ENCODE results near the gene ESYT2. TPM values are rescaled to one million over a fixed set of nuclear protein-coding genes. Genes with fewer than 3 reads are reported as not detected.

Gene ESYT2
- total RNA-seq, 4 donors from 2014 or later, result 68.3 to 95.8 (median 82.6) TPM

DNA sequence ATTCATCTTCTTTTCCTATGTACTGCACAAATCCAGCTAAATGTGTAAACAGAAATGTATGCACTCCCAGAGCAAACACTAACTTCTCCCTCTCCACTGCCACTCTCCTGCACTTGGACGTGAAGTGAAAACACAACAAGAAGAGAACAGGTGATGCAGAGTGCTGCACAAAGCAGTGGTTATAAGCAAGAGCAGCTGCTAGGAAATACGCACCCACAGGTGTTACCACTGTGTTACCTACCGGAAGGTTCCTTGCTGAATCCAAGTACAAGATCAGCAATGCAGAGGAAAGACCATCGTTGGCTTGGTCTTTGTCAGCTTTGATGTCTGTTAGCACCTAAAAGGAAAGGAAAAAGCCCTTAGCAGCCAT lies 70.1 kb downstream of the ESYT2 start:
- H3K36me3 ChIP-seq, result peaks cover 82% of the 10 kb centered on the region
- H3K4me1 ChIP-seq, result no peaks in the 10 kb centered on the region
- no peak overlapping the region for H3K27ac ChIP-seq
- H3K27me3 ChIP-seq, result no peaks in the 10 kb centered on the region
- TF ChIP-seq EP300 (IDR thresholded peaks at IDR 0.05) (no peak), POLR2AphosphoS5 (IDR thresholded peaks at IDR 0.05) (no peak), POLR2A (IDR thresholded peaks at IDR 0.05) (no peak)
- TF ChIP-seq, protein P1, sequence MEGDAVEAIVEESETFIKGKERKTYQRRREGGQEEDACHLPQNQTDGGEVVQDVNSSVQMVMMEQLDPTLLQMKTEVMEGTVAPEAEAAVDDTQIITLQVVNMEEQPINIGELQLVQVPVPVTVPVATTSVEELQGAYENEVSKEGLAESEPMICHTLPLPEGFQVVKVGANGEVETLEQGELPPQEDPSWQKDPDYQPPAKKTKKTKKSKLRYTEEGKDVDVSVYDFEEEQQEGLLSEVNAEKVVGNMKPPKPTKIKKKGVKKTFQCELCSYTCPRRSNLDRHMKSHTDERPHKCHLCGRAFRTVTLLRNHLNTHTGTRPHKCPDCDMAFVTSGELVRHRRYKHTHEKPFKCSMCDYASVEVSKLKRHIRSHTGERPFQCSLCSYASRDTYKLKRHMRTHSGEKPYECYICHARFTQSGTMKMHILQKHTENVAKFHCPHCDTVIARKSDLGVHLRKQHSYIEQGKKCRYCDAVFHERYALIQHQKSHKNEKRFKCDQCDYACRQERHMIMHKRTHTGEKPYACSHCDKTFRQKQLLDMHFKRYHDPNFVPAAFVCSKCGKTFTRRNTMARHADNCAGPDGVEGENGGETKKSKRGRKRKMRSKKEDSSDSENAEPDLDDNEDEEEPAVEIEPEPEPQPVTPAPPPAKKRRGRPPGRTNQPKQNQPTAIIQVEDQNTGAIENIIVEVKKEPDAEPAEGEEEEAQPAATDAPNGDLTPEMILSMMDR (IDR thresholded peaks at IDR 0.05), result no peak
- no peaks in the 10 kb centered on the region for H3K9me3 ChIP-seq
- 91% methylated on average over 4 of the region's 4 CpGs for WGBS
- no peak overlapping the region for H3K4me3 ChIP-seq
- no peak for DNase-seq (ENCODE audit: low spot score in 2 of 2)

DNA sequence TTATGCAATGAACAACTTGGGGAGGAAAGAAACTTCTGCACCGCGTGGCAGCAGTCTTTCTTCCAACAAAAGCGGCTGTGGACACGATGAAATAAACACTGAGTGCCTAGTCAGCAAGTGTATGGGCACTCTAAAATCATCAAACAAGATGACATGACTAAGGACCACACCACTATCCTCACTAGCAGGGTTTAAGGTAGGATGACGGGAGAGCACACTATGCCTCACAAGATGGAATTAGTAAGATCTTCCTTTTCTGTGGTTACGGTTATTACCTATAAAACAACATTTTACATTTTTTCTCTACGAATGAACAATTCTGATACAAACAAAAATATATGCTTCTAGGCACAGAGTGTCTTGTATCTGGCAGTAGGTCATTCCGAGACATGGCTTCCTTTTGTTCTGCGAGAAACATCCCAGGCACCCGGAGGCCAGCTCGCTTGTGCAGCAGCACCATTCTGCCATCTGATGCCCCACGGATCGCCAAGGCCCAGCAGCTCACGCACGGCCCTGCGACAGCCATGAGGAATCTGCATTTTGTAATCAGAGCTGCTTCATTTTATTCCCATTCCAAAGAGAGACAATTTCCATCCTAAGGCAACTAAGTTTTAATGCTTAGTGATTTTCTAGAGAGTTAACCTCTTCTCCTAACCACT lies 70.6 kb downstream of the ESYT2 start:
- WGBS, result 94% methylated on average over 16 of the region's 16 CpGs
- peaks cover 76% of the 10 kb centered on the region for H3K36me3 ChIP-seq
- no peak for TF ChIP-seq EP300 (IDR thresholded peaks at IDR 0.05)
- no peak for TF ChIP-seq POLR2A (IDR thresholded peaks at IDR 0.05)
- TF ChIP-seq, protein P1 (IDR thresholded peaks at IDR 0.05), result no peak
- TF ChIP-seq POLR2AphosphoS5 (IDR thresholded peaks at IDR 0.05), result no peak
- no peaks in the 10 kb centered on the region for H3K4me1 ChIP-seq
- H3K27ac ChIP-seq, result no peak overlapping the region
- H3K27me3 ChIP-seq, result no peaks in the 10 kb centered on the region
- DNase-seq (ENCODE audit: low spot score in 2 of 2), result no peak
- no peak overlapping the region for H3K4me3 ChIP-seq
- no peaks in the 10 kb centered on the region for H3K9me3 ChIP-seq

DNA sequence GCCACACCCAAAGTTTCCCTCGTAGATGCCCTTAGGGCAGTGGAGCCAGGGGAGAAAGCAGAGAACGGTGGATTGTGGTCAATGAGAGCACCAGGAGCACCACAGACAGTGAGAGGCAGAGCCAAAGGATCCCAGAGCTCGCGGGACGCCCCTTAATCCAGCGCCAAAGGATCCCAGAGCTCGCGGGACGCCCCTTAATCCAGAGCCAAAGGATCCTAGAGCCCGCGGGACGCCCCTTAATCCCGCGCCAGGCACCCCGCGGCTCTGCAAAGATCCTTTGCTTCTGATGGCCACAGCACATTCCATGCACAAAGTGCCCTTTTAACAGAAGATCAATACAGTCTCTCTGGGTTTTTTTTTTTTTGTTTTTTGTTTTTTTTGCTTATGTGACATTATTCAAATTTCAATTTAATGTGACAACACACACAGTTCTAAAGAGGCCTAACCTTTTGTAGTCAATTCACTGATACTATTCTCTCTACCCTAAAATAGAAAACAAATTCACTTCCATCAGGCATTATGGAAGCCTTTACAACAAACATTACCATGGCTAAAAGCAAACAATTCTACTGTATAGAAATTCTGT lies 71.8 kb downstream of the ESYT2 start:
- Histone ChIP-seq H3K9me3 (no peaks in the 10 kb centered on the region), H3K4me1 (no peaks in the 10 kb centered on the region), H3K27ac (no peak overlapping the region), H3K36me3 (peaks cover 76% of the 10 kb centered on the region), H3K4me3 (no peak overlapping the region), H3K27me3 (no peaks in the 10 kb centered on the region)
- TF ChIP-seq EP300 (IDR thresholded peaks at IDR 0.05) (no peak), POLR2AphosphoS5 (IDR thresholded peaks at IDR 0.05) (no peak), POLR2A (IDR thresholded peaks at IDR 0.05) (no peak)
- TF ChIP-seq, protein P1 (IDR thresholded peaks at IDR 0.05), result no peak
- 96% methylated on average over 14 of the region's 16 CpGs for WGBS
- no peak for DNase-seq (ENCODE audit: low spot score in 2 of 2)

DNA sequence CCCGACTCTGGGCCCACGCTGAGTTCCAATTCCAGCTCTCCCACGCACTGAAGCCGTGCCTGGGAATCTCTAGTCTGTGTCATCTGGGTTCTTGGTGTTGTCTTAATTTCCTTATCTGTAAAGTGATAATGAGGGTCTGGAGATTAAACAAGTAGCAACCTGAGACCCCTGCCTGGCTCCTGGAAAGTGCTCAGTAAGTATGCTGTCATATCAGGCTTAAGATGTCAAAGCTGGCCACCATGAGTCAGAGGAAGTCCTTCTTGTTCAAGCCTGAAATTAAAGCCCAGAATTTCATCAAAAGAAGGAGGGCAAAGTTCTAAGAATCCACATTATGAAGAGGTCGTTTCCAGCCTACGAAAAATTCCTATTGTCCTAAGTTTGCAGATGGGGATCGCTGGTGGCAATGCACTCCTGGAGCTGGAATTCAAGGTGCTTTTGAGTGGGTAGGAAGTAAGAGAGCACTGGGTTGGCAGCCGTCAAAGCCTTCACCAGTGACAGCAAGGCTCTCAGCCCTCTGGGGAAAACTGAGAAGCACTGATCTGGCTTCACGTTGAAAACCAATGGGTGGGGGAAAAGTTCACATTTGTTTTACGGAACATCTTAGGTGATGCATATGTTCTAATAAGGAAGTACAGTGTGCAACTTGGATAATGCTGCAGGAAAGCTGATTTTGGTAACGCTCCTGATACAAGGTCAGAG lies 74.4 kb downstream of the ESYT2 start:
- Histone ChIP-seq H3K4me3 (no peak overlapping the region), H3K27me3 (no peaks in the 10 kb centered on the region), H3K27ac (no peak overlapping the region), H3K9me3 (no peaks in the 10 kb centered on the region), H3K36me3 (peaks cover 61% of the 10 kb centered on the region), H3K4me1 (no peaks in the 10 kb centered on the region)
- TF ChIP-seq POLR2A (IDR thresholded peaks at IDR 0.05) (no peak), EP300 (IDR thresholded peaks at IDR 0.05) (no peak), POLR2AphosphoS5 (IDR thresholded peaks at IDR 0.05) (no peak)
- TF ChIP-seq, protein P1 (IDR thresholded peaks at IDR 0.05), result no peak
- DNase-seq (ENCODE audit: low spot score in 2 of 2), result no peak
- WGBS, result 88% methylated on average over 11 of the region's 11 CpGs

DNA sequence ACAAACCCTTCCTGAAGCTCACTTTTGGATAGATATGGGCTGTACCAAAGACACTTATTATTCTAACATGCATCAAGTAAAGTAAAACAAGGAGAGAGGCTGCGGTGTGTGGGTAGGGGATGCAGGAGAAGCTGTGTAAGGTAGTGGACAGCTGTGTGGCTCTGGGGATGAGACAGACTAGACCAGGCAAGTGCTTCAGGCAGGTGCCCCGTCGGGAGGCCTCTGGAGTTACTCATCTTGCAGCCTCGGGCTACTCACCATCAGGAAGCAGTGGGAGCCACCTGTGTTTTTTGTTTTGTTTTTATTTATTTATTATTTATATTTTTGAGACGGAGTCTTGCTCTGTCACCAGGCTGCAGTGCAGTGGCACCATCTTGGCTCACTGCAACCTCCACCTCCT lies 75.4 kb downstream of the ESYT2 start:
- Histone ChIP-seq H3K36me3 (peaks cover 61% of the 10 kb centered on the region), H3K4me3 (no peak overlapping the region), H3K27ac (no peak overlapping the region), H3K9me3 (no peaks in the 10 kb centered on the region), H3K4me1 (no peaks in the 10 kb centered on the region), H3K27me3 (no peaks in the 10 kb centered on the region)
- no peak for DNase-seq (ENCODE audit: low spot score in 2 of 2)
- TF ChIP-seq POLR2A (IDR thresholded peaks at IDR 0.05) (no peak), EP300 (IDR thresholded peaks at IDR 0.05) (no peak), POLR2AphosphoS5 (IDR thresholded peaks at IDR 0.05) (no peak)
- TF ChIP-seq, protein P1 (IDR thresholded peaks at IDR 0.05), result no peak
- 93% methylated on average over 5 of the region's 5 CpGs for WGBS
